ENCODE results near the gene SUSD6.
"Not testable (repeated sequence)": the region's sequence is repeated elsewhere in the genome, so short reads cannot be mapped to it uniquely, and the experiment has no call there.

The SUSD6 gene

DNA sequence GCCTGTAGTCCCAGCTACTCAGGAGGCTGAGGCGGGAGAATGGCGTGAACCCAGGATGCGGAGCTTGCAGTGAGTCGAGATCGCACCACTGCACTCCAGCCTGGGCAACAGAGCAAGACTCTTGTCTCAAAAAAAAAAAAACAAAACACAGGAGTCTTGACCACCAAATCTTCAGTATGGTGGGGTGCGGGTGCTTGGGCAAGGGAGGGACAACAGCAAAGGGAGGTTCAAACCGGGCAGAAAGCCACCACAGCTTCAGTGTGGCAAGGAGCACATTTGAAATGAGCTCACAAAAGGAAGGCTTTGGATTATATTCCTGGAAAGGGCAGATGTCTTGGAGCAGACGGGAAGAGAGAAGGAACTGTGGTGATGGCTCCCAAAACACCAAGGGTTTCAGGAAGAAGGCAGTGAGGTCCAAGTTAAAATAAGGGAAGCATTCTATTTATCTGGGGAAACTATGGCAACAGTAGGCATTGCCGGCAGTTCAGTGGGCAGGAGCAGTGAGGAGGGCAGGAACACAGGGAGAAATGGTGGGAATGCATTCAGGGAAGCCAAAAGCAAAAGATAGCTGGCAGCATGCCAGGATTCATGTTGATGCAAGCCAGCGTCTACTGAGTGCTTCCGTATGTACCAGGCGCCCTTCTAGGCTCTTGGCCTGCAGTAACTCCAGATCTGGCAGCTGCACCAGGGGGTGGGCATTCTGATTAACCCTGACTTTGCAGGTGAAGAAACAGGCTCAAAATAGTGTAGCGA, 104.5 kb downstream of the SUSD6 start:
- DNase-seq: no peak

DNA sequence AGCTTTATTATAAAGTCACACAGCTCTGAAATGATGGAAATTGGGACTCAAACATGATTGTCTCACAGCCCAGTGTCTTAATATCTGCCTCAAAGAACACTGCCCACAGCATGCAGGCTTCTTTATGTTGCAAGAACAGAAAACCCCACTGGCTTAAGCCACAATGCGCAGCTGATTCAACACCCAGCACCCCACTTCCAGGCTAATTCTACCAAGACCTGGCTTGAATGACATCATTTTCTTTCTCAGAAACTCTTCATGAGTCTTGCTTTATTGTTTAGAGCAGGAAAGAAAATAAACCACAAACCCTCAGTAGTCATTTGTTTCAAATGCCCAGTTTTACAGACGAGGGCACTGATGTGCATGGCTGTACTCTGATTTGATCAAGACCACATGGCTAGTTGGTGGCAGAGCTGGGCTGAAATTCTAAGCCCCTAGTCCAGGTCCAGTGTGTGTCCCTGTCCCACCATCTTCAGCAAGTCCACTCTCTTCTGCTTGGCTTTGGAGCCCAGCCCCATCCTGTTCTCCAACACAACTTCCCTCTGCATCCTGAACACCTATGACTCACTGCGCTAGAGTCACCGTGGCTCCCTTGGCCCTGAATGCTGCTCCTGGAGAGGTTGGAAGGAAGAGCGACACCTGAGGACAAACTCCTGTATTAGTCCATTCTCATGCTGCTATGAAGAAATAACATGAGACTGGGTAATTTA, 105.2 kb downstream of the SUSD6 start:
- no peak for DNase-seq

DNA sequence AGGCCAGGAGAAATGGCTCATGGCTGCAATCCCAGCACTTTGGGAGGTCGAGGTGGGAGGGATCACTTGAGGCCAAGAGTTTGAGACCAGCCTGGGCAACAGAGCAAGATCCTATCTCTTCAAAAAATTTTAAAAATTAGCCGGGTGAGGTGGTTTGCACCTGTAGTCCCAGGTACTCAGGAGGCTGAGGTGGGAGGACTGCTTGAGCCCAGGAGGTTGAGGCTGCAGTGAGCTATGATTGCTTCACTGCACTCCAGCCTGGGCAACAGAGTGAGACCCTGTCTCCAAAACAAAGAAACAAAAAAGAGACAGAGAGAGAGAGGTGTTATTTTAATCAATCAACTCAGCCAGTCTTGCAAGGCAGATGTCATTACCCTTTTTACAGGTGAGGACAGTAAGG, 107.2 kb downstream of the SUSD6 start:
- DNase-seq: not testable (repeated sequence)

DNA sequence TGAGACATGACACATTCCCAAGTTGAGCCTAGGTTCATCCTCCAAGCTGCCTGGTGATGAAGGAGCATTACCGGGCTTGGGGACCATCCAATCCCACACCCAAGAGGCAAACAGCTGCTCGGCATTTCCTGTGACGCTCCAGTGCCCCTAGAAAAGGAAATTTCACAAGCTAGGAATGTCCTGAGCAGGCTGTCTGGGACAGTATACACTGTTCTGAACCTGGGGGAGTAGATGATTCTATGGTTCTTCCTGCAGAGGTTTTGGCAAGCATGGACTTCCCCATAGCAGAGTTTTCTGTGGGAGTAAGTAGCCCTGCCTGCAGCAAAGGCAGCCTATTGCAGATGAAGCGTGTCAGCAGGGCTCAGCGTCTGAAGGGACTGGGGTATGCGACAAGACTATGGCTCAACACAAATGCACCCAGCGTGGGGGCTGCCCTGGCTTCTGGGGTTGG, 108.1 kb downstream of the SUSD6 start:
- DNase-seq: no peak

DNA sequence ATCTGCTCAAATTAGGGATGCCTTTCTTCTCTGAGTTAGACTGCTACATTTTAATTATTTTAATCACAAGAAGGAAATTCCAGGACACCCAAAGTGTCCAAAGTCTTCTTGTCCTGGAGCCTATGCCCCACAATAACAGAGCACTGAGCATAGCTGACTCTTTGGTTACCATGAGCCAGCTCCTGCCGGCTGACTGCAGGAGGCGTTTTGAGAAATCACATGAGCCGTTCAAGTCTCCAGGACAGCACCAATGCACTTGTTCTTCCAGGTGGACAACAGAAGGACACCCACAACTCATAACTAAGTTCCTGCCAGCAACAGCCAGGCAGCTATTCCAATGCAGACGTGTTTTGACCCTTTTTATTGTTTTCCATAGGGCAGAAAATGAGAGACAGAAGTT, 109.5 kb downstream of the SUSD6 start:
- no peak for DNase-seq

DNA sequence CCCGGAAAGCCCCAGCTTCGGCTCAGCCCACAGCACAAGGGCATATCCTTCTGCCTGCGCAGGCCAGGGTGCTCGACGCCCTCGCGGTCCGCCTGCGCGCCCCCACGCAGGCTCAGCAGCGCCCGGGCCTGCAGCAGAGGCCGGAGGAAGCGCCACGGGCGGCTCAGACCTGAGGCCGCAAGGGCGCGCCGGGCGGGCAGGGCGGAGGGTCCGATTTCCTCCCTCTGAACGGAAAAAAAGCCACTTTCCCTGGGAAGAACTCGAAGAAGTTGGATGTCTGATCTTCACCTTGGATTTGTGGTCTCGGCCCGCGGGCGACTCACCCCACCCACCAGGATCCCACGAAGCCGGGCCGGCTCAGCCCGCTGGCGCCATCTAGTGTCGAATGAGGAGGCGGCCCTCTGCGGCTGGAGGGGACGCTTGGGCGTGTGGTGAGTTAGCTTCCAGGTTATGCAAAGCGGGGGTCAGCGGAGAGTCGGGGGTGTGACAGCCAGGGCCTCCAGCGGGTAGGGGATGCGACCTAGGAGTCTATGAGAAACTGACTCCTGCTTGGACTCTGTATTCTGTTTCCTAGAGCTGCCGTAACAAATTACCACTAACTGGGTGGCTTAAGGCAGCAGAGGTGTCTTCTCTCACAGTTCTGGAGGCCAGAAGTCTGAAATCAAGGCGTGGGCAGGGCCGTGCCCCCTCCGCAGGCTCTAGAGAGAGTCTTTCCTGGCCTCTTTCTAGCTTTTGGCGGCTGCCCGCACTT, 115.5 kb downstream of the SUSD6 start:
- peak; percentile 78 for DNase-seq

DNA sequence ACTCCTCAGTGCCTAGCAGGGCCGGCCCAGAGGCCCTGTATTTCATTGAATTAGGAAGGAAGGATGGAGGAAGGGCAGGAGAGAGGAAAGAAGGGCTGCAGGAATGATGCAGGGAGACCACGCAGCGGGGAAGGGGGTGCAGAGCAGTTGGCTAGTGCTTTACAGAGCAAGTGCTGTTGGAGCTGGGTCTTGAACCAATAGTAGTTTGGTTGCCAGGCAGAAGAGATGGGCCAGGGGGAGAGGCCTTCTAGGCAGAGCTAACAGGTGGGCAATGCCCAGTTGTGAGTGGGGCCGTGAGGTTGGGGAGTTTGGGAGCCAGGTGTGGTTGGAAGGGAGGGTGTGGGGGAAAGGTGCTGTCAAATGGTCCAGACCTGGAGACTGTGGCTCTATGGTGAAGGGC, 116.5 kb downstream of the SUSD6 start:
- no peak for DNase-seq

DNA sequence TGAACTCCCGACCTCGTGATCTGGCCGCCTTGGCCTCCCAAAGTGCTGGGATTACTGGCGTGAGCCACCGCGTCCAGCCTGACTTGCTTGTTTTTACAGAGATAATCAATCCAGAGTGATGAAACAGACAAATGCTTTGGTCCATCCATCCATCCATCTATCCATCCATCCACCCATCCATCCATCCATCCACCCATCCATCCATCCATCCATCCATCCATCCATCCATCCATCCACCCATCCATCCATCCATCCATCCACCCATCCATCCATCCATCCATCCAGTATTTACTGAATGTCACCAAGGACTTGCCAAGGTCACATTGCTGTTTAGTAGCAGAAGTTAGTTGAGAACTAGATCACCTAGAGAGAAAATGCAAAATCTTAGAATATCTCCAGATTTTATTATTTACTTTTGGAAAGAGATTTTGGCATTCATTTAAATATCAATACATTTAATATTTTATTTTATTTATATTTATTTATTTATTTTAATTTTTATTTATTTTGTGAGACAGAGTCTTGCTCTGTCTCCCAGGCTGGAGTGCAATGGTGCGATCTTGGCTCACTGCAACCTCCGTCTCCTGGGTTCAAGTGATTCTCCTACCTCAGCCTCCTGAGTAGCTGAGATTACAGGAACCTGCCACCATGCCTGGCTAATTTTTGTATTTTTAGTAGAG, 120.7 kb downstream of the SUSD6 start:
- DNase-seq: not testable (repeated sequence)

DNA sequence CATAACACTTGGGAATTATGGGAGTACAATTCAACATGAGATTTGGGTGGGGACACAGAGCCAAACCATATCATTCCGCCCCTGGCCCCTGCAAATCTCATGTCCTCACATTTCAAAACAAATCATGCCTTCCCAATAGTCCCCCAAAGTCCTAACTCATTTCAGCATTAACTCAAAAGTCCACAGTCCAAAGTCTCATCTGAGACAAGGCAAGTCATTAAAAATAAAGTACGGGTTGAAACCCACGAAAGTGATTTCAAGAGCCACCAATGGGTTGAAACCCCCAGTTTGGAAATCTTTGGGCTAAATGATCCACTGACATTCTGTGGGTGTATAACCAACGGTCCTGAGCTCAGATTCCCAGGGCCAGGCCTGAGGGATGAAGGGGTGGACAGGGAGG, 125.0 kb downstream of the SUSD6 start:
- DNase-seq: not testable (repeated sequence)

DNA sequence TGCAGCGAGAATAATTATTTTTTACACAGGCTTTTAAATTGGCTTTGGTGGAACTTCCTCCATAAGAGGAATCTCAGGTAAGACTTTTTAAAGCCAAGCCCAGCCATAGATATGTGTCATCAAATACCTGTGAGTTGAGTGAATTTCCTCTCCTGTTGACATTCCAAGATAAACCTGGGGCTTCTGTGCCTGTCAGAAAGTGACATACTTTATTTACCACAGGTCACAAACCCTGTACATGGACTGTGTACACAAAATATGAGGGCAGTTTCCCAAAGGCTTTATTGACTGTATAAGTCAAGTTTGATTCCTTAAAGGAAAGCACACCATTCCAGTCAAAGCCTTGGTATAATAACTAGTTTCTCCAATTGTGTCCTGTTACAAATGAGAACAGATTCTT, 129.7 kb downstream of the SUSD6 start:
- no peak for DNase-seq

DNA sequence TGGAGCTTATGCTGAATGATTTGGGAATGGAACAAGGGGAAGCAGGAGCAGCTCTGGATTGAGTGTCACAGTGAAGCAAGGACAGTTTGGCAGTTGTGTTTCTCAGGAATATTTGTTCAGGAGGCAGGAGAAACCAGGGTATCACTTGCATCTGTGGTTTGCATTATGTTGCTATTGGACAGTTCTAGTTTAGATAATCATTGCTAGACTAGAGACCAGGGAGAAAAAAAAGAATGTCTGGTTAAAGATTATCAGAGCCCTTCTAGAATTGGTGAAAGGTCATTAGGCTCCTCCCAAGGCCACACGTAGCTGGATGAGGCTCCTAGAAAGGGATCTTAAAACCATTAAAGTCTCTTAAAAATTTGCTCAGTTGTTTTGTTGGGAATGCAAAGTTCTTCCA, 138.6 kb downstream of the SUSD6 start:
- DNase-seq: no peak

DNA sequence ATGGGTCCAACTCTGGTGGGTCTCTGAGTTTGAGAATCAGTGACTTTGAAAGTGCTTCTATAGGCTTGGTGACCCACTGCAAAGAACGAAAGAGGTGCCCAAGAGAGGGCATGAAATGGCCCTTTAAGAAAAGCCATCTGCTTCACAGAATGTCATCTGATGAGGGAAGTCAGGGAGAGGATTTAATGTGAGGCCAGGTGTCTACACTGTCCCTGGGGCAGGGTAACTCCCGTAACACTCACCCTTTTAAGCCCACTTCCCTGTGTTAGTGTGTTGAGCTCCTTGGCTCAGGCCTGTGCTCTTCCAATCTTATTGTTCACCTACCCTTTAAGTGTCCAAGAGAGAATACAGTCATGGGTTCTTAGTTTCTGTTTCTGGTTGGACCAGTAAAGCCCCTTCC, 139.1 kb downstream of the SUSD6 start:
- no peak for DNase-seq

DNA sequence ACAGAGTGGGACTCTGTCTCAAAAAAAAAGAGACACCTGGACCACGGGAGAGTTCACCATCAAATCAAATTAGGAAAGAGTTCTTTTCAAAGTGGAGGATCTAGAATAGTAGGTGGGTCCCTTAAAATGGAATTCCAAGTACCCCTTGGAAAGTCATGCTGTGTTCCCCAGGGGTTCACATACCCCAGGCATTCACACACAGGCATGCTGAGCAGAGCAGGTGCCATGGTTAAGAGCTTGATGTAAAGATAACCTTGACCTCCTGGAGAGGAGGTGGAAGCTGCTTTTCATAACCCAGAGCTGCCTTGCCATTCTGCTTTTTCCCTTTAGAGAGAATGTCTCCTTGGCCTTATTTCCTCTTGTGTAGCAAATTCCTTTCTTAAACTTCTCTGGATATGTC, 141.4 kb downstream of the SUSD6 start:
- no peak for DNase-seq

DNA sequence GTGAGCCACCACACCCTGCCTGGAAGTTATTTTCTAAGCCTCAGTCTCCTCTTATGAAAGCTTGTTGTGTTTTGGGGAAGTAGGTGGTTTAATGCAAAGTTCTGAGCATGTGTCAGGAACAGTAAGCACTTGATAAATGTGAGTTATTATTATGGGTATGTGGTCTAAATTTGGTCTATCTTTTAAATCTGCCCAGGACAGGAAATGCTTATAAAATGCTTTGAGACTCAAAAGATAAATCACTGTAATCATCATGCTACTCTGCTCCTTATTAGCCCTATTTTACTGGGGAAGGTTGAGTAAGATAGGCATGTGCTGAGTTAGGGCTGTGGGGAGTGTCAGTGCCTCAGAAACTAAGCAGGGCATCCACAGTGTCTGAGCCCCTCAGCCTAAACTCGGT, 142.5 kb downstream of the SUSD6 start:
- no peak for DNase-seq

DNA sequence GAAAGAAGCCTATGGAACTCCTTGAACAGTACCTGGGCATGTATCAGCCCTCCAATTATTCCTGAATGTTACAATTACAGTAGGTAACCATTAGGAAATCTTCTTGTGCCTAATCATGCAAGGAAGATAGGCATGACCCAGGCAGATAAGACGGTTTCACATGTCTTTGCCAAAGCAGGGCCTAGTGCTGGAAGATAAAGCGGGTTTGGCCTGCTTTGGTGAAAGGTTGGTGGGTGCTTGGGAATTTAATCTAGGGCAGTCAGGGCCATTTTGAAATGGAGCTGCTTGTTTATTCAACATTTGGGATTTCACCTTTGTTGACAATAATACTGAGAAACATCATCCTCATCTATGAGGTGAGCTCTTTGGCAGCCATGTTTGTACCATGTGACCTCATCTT, 143.1 kb downstream of the SUSD6 start:
- DNase-seq: no peak

DNA sequence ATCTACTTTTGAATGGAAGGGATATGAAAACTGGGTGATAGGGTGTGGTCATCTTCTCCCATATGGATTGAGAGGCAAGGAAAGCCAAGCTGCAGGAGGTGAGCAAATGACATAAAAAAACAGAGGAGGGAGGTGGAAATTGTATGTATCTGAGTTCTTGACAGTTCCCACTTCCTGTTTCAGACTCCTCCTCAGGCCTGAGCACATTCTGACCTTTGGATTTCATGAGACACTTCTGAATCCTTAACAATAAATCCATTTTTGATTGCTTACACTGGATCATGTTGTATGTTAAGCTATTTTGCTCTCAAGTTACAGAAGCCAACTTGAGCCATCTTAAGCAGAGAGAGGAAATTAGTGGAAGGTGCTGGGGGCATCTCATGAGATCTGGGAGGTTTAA, 143.9 kb downstream of the SUSD6 start:
- DNase-seq: no peak

DNA sequence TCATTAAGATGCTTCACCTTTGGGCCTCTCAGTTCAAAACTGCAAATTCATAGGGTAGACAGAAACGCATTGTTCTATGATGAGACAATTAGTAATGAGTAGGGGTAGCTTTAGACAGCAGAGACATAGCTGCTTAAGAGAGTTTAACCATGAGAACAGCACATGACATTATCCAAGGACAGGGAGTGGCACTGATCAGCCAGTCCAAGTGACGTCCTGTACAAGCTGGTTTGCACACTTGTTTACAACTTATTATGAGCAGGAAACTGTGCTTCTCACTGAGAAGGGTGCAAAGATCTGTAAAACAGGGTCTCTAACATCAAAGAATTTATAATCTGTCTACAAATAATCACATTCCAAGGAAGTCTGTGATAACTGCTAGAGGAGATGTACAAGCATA, 144.4 kb downstream of the SUSD6 start:
- no peak for DNase-seq

DNA sequence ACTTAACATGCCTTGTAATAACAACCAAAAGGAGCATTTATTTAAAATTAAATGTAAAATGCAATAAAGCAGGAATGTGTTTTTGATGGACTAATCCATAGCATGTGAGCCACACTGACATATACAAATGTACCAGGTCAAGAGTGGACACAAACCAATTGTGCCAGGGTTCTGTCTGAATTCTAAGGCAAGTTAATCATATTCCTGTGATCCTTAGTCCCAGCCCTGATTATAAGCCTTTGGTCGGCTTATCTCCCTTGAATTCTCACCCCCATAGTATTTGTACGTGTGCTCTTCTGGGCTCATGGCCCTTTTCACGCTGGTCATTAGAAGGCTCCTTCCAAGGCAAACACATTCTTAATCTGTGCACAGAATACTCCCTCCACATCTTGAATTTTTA, 144.9 kb downstream of the SUSD6 start:
- no peak for DNase-seq

DNA sequence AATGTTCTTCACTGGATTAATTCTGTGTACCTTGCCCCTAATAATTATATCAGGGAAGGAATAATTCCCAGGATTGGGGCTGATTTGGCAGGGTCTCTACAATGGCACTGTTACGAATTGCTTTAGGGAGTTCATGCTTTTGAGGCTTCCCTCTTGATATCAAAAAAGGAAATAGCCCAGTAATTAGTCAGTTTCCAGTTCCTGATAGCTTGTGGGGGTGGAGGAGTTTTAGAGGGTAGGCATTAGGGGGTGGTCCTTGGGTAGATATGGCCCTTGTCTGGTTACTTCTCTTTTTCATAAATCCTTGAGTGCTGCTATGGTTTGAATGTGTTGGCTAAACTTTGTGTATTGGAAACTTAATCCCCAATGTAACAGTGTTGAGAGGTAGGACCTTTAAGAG, 149.4 kb downstream of the SUSD6 start:
- no peak for DNase-seq

DNA sequence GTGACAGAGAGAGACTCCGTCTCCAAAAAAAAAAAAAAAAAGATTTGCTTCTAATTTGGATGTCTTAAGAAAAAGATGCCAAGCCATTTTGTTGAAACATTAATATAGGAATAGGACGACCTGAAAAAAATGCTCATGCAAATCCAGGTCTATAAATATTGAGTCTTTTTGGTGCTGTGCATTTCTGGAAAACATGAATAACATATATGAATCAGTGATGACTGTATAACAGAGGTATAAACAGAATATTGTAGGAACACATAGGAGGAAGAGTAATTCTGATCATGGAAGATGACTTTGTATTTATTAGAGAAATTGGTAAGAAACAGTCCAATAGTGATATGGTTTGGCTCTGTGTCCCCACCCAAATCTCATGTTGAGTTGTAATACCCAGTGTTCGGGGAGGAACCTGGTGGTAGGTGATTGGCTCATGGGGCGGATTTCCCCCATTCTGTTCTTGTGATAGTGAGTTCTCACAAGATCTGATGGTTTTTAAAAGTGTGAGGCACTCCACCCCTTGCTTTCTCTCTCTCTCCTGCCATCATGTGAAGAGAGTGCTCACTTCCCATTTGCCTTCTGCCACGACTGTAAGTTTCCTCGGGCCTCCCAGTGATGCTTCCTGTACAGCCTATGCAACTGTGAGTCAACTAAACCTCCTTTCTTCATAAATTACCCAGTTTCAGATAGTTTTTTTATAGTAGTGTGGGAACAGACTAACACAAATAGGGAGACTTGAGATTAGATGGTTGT, 152.5 kb downstream of the SUSD6 start:
- DNase-seq: no peak
